ENCODE results near the gene ITGA5.

DNA sequence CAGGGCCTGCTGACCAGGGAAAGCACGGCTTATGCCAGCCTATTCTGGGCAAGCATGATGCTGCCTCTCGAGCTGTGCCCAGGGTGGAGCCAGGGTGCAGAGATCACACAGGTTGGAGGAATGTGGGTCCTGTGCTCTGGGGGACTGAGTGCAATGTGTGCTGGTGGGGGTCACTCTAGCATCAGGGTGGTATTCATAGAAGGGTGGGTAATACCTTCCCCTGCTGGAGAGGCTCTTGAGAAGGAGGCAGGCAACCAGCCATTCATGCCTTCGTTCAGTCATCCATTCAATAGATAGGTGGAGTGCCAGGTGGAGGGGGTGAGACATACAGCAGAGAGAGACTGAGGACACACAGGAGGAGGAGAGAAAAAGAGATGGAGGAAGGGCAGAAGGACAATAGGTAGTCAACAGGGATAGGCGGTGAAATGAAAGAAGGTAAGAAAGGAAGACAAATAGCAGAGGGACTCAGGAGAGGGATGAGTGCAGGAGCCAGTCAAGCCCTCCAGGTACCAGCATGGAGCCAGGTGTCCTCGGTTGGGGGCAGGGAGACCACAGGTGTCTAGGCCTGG lies 29.4 kb downstream of the ITGA5 start:
- TF ChIP-seq EZH2 (IDR thresholded peaks at IDR 0.05), result no peak
- no peak for TF ChIP-seq POLR2AphosphoS5 (IDR thresholded peaks at IDR 0.05; ENCODE audit: borderline replicate concordance, low read depth, low read length)
